ENCODE data around the gene FREY1. TPM values are rescaled to one million over a fixed set of nuclear protein-coding genes. Genes with fewer than 3 reads are reported as not detected.

Gene FREY1
- total RNA-seq, 4 donors from 2014 or later: 1.6 TPM; not detected in 3

DNA sequence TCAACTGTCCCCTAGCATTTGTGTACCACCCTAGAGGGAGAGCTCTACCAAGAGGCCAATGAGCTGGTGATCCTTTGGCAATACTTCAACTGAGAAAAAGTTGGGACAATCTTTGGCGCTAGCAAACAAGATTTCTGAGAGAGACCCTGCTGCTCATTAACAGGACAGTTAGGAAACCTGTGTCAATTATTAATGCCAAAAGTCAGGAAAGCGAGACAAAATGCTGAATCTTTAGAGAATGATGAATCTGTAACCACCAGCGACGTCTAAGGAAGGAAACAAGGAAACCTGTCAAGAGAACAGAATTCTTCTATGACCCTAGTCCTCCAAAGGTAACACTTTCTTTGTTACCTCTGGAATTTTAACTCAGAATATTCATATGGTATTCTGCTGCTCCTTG is 35.3 kb upstream of the FREY1 start:
- TF ChIP-seq CTCF (IDR thresholded peaks at IDR 0.05) (no peak), POLR2A (IDR thresholded peaks at IDR 0.05) (no peak)
- Histone ChIP-seq H3K4me3 (no peak overlapping the region), H3K4me1 (no peaks in the 10 kb centered on the region), H3K36me3 (no peaks in the 10 kb centered on the region), H3K27ac (no peak overlapping the region), H3K27me3 (no peaks in the 10 kb centered on the region), H3K9me3 (no peaks in the 10 kb centered on the region)
- no peak for DNase-seq
- intact Hi-C loops (cut with DNase I; ENCODE audit: low total_unique reads): no loop called here

GRCh38 chr11:45941285-45941684 is 34.2 kb upstream of the FREY1 start:
- Histone ChIP-seq H3K36me3 (no peaks in the 10 kb centered on the region), H3K4me1 (no peaks in the 10 kb centered on the region), H3K9me3 (no peaks in the 10 kb centered on the region), H3K27ac (no peak overlapping the region), H3K27me3 (no peaks in the 10 kb centered on the region), H3K4me3 (no peak overlapping the region)
- intact Hi-C loops (cut with DNase I; ENCODE audit: low total_unique reads): no loop called here
- DNase-seq: no peak
- TF ChIP-seq POLR2A (IDR thresholded peaks at IDR 0.05) (no peak), CTCF (IDR thresholded peaks at IDR 0.05) (no peak)

DNA sequence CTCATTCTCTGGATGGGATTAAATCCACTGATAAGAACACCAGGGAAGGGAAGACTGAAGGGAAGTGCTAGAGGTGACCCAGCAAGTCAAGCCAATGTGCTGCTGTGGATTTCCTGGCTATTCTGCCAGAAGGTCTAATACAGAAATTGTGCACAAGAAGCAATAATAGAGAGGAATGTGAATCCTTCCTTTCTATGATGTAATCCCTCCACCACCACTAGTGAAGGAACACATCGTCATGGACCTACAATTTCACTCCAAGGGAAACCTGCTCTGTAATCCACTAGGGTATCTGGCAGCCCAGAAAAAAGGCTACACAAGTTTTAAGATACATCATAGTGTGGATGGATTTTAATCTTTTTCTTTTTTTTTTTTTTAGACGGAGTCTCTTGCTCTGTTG is 32.8 kb upstream of the FREY1 start:
- Histone ChIP-seq H3K4me3 (no peak overlapping the region), H3K36me3 (no peaks in the 10 kb centered on the region), H3K27ac (no peak overlapping the region), H3K27me3 (no peaks in the 10 kb centered on the region), H3K4me1 (no peaks in the 10 kb centered on the region), H3K9me3 (no peaks in the 10 kb centered on the region)
- intact Hi-C loops (cut with DNase I; ENCODE audit: low total_unique reads): no loop called here
- no peak for DNase-seq
- TF ChIP-seq CTCF (IDR thresholded peaks at IDR 0.05) (no peak), POLR2A (IDR thresholded peaks at IDR 0.05) (no peak)

GRCh38 chr11:45937916-45938315 is 30.8 kb upstream of the FREY1 start:
- Histone ChIP-seq H3K27ac (no peak overlapping the region), H3K36me3 (no peaks in the 10 kb centered on the region), H3K27me3 (no peaks in the 10 kb centered on the region), H3K4me1 (no peaks in the 10 kb centered on the region), H3K4me3 (no peak overlapping the region), H3K9me3 (no peaks in the 10 kb centered on the region)
- DNase-seq: no peak
- TF ChIP-seq POLR2A (IDR thresholded peaks at IDR 0.05) (no peak), CTCF (IDR thresholded peaks at IDR 0.05) (no peak)
- intact Hi-C loops (cut with DNase I; ENCODE audit: low total_unique reads): no loop called here

DNA sequence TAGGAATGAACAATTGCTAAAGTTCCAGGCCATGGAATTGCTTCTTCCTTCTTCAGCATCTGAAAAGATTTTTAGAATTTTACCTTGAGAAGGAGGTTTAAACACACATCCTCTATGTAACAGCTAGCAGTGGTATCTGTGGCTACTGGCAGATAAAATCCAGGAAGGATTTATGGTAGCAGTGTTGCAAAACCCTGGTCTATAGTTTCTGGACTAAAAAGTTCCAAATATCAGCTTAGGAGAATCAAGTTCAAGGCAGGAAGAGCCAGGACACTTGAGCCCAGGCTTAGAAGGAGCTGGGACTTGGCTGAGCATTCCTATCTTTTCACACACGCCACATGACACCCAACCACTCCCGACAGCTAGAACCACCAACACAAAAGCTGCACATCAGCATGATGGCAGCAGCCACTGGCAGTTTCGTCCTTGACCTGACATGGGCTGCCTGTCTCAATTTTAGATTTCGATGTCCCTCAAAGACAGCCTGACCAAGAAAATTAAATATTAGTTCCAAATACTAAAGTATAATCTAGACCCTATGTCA is 29.5 kb upstream of the FREY1 start:
- Histone ChIP-seq H3K4me1 (no peaks in the 10 kb centered on the region), H3K4me3 (no peak overlapping the region), H3K27me3 (no peaks in the 10 kb centered on the region), H3K36me3 (no peaks in the 10 kb centered on the region), H3K9me3 (no peaks in the 10 kb centered on the region), H3K27ac (no peak overlapping the region)
- DNase-seq: no peak
- intact Hi-C loops (cut with DNase I; ENCODE audit: low total_unique reads): no loop called here
- TF ChIP-seq CTCF (IDR thresholded peaks at IDR 0.05): no peak
- TF ChIP-seq POLR2A (IDR thresholded peaks at IDR 0.05): no peak
